Activated naive CD8-positive, alpha-beta T cell treated with anti-CD3 and anti-CD28 coated beads, Interleukin-2, amount 50 U/mL, for 16 hours (primary cell): Measurements from ENCODE around the gene TSSC4.

ENCODE experiments used
- DNase-seq: peaks from one replicate; pipeline ENCODE4 v3.0.0-alpha.2; 2020; ENCODE audit warnings: low read depth, low spot score

TSSC4 gene

DNA sequence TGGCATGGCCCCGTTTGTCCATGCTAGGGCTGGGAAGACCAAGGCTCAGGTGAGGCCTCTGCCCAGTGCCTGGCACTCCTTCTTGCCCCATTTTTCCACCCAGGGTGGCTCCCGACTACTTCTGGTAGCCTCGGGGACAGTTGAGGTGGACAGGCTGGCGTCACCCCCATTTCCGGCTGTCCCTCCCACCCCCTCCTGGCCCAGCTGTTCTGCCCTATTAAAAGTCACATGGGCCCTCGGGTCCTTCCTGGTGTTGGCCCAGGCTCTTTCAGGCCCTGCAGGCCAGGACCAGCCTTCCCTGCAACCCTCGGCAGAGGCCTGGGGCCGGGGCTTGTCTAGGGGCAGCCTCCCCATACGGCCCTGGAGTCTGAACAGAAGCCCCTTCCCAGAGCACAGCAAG, 14.0 kb upstream of the TSSC4 start:
- no peak for DNase-seq

DNA sequence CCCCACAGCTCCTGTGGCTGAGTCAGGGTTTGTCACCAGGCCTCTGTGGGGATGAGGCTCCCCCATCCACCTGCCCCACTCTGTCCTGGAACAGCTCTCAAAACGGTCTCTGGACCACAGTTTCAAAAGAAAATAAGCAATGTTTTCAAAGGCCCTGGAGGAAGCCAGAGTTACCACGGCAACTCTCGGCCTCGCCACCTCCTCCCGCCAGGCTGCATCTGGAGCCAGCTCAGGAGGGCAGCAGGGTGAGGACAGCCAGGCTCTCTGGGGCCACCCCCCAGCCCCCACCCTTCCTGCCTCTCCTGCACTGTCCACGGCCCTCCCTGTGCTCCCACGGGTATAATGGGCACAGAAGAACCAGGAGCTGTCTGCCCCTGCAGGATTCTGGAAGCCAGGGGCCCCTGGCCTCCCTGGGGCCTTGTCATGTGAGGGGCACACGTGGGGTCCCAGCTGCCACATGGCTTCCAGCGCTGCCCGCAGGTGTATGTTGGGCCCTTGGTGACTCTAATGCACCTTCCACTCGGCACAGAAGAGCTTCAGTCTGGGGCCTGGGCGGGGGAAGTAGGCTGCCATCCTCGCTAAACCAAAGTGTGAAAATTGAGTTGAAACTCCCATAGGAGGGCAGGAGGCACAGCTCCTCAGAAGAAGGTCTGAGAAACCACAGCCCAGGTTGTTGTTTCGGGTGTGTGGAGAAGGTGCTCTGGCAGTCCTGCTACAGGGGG, 13.1 kb upstream of the TSSC4 start:
- no peak for DNase-seq

DNA sequence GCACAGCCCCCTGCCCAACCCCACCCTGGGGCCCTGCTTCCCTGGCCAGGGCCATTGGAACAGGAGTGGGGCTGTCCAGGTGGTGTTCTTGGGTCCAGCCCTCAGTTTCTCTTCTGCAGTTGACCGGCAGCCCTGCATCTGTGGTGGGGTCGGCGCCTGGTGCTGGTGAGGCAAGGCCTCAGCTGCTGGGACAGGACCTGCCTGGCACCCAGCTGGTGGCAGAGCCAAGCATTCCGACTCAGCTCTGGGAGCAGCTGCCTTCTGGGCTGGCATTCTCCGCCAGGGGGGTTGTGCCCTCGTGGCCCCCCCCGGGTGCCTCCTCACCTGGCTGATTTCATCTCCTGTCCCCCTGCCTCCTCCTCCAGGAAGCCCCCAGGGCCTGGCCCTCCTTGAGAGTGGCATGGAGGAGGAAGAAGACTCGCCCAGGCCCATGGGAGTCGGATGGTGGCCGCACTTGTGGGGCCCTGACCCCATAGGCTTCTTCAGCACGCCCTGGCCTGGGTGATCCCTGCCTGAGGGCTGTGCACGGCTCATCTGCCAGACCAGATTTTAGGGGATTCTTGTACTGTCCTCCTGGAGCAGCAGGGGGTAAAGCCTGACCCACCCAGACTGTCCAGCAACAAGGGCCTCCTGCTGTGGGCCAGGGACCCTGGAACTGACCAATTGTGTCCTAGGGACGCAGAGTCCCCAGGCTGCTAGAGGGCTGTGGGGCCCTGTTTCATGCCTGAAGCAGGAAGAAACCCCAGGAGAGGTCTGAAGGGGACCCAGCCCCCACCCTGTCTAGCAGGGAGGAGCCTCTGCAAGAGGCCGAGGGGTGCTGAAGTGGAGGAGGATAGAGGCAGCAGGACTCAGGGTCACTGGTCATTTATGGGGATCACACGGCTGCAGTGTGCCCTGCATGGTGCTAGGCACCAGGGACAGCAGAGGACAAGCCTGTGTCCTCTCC, 11.8 kb upstream of the TSSC4 start:
- DNase-seq: no peak

DNA sequence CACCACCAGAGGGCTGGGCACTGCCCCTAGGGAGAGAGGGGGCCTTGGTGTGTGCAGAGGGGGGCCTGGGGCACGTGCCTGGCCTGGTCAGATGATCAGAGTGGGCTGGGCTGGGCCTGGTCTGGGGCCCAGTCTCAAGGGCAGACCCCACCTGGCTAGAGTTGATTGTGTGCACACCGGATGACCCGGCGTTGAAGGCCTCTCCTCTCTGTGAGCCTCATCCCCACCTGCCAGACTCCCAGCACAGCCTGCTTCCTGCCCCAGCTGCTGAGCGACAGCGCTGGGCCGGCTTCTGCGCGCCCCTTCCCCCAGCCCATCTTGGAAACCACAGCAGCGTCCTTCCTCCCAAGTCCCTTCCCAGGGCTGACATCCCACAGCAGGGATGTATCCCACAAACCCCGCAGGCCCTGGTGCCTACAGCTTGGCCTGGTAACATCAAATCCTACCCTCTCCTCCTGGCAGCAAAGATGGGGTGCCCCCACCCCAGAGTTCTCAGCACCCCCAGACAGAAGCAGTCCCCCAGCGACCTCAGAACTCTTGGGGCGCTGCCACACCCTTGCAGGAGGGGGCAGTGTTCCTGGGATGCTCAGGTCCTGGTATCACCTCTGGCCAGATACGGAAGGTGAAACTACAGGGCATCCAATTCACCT, 11.0 kb upstream of the TSSC4 start:
- DNase-seq: no peak

DNA sequence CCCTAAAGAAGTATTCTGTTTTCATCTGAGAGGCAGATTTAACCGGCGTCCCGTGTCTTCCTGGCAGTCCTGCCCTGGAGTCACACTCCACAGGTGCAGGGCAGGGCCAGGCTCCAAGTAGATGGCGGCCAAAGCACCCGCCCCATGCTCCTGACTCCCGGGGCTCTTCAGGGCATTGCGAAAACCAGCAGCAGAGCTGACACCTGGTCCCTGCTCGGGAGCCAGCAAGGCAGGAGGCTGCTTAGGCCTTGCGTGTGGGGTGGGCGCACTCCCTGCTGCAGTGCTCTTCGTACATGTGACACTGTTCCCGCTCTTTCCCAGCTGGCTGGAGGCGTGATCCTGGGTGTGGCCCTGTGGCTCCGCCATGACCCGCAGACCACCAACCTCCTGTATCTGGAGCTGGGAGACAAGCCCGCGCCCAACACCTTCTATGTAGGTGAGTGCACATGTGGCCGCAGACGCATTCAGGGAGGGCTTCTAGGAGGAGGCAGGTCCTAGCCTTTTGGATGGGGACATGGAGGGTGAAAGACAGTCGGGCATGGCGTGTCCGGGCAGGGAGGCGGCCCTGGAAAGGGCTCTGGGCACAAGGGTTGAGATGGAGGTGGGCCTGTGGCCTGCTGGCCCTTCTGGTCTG, 10.3 kb upstream of the TSSC4 start:
- DNase-seq: no peak

DNA sequence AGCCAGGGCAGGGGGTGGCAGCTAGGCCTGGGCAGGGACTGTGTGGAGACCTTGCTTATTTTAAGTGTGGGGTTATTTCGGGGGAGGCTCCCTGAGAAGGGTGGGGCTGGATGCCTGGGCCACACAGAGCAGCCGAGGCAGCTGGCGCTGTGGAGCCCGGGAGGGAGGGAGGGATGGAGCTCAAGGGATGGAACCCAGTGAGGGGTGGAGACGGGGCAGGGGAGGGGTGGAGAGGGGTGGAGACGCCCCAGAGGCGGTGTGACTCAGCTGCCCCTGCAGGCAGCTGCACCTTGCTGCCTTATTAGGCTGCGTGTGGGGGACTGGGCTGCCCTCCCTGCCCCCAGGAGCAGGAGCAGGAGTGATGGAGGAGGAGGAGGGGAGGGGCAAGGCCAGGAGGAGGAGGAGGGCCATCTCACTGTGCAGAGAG, 9.8 kb upstream of the TSSC4 start:
- no peak for DNase-seq

DNA sequence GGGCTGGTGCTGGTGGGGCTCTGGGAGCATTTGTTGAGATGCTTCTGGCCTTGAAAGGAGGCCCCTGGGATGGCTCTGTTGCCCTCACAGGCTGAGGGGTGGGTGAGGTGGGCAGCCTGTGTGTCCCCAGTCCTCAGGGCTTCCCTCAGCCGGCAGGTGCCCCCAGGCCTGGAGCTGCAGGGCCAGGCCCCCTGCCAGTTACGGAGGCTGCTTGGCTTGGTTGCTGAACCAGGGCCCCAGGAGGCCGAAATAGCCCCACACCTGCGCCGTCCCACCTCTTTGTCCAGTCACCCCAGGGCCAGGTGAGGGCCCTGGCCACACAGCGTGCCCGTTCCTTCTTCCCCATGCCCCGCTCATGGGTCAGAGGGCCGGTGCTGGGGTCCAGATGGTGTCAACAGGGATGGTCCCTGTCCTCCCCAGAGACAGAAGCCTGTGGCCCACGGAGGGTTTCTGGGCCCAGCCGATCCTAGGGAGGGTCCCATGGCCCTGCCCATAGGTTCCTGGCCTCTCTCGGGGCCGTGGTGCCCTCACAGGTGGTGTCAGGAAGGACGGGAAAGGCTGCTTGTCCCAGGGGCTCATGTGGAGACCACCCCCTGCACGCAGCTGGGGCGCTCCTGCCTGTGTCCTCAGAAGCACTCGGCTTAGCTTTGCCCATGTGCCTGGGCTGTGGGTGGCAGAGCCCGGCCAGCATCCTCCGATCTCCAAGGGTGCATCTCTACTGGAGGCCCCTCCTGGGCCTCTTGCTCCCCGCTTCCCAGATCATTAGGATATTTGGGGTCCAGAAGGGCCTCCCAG, 9.2 kb upstream of the TSSC4 start:
- no peak for DNase-seq

DNA sequence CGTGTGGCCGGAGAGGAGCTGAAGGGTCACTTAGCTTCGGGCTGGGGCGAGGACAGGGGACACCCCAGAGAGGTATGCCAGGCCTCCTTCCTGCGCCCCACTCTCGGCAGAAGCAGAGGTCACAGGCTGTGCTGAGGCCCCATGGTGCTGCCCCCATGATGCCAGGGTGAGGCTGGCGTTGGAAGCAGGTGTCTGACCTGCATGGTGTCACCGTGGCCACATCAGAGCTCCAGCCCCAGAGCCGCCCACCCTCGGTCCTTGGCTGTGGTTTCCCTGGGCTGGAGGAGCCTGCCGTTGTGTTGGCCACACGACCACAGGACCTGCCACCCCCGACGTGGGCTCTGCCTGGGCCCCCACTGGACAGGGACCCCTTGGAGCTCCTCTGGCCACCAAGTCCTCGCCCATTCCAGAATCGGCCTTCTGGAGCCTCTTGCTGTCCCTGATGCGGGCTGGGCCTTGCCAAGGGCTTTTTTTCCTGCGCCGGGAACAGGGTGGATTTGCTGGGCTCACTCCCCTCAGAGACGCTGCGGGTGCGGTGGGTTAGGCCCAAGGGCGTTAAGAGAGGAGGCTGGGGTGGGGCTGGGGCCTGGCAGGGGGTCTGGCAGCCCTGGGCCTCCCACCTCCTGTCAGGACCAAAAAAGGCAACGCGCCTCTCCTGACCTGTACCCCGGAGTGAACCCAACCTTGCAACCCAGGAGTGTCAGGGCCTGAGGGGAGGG, 8.2 kb upstream of the TSSC4 start:
- DNase-seq: no peak

DNA sequence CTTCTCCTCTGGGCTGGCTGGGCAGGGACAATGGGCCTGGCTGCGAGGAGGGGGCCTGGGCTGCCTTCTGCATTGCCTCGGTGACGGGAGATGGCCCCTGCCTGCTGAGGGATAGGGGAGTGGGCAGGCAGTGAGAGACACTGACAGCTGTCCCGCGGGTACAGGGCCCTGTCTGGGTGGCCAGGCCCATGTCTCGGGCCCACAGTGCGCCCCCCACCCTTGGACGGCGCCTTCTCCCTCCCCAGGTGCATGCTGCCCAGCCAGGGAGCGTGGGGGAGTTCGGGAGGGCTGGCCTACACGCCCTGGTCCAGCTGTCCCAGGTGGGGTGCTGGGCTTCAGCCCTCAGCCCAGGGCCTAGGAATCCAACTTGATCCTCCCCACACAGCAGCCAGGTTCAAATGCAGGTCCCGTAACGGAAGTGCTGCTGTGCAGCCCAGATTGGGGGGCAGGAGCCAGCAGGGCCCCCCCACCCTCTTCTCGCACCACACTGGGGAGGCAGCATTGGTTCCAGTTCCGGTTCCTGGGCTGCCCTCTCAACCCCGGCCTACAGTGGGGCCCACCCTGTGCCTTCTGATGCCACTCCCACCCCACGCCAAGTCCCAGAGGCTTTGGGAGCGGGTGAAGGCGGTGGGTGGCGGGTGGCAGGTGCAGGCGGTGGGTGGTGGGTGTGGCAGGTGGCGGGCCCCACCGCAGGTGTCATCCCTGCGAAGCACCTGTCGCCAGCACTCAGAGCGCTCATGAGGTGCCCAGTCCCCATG, 7.3 kb upstream of the TSSC4 start:
- DNase-seq: no peak

DNA sequence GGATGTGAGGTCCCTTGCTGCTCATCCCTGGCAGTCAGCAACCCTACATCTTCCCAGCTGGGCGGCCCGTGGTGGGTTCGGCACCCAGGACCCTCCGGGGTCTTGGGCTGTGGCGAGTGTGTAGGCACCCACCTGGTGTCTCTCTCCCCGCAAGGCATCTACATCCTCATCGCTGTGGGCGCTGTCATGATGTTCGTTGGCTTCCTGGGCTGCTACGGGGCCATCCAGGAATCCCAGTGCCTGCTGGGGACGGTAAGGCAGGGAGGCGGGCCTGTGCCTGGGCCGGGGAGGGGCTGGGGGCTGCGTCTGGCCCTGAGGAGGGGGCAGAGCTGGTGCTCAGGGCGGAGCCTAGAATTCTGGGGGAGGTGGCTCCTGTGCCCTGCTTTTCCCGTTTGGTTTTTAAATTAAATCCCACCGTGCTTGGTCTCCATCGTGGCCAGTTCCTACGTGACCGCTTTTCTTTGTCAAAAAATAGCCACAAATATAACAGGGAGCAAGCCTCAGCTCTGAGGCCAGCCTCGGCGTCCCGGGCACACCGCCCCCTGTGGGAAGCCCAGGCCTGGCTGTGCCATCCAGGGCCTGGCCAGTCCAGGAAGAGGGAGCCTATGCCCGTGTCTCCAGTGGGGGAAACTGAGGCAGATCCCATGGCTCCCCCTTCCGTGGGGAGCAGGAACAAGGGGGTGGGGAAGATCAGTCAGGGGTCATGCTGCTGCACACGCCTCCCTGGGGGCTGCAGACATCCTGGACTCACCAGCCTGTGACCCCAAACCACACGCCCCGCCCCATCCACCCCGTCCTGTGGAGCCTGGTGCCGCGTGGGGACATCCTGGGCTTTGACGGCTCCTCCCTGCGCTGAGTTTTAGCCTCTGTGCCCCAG, 6.4 kb upstream of the TSSC4 start:
- no peak for DNase-seq

DNA sequence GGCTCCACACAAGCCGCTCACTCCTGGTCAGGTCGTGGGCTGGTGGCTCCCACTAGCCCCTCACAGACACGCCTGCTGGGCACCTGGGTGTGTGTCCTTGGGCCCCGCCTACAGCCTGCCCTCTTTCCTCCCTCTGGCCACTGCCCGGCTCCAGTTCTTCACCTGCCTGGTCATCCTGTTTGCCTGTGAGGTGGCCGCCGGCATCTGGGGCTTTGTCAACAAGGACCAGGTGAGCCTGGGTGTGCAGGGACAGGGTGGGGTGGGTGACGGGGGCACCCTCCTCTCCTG, 5.8 kb upstream of the TSSC4 start:
- no peak for DNase-seq

DNA sequence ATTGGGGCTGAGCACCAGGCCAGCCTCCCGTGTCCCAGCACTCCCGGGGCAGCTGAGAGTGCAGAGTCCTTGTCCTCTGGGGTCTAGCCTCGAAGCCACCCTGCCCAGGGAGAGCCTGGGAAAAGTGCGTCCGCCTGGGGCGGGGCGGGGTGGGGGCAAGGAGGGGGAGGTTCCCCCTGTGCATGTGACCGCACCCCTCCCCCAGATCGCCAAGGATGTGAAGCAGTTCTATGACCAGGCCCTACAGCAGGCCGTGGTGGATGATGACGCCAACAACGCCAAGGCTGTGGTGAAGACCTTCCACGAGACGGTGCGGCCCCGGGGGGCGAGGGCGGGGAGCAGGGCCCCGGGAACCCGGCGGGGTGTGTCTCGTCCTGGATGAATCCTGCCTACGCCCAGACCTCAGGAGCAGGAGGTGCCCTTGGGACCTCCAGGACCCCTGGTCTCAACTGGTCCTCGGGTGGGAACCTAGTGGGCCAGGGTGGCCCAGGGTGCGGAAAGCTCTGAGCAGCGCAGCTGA, 5.3 kb upstream of the TSSC4 start:
- DNase-seq: no peak

DNA sequence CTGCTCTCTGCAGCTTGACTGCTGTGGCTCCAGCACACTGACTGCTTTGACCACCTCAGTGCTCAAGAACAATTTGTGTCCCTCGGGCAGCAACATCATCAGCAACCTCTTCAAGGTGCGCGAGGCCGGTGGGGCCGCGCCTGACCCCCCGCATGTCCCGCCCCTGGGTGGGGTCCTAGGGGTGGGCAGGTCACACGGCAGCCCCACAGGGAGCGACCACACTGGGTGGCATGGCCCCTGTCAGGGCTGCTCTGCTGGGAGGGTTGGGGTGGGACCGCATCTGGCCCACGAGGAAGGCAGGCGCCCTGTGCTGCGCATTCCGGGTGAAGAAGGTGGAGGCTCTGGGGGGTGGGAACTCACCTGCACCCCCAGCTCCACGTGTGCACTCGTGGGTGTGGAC, 4.7 kb upstream of the TSSC4 start:
- DNase-seq: no peak

DNA sequence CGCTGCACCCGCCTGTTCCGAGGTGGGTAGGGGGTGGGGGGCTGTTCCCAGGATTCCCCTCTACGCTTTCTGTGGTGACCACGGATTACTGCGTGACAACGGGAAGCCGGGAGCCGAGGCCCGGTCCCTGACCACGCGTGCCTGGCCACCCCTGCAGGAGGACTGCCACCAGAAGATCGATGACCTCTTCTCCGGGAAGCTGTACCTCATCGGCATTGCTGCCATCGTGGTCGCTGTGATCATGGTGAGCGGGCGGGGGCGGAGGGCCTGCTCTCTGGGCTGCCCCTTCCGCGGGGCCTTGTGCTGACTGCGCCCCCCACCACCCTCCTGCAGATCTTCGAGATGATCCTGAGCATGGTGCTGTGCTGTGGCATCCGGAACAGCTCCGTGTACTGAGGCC, 4.1 kb upstream of the TSSC4 start:
- DNase-seq: no peak

DNA sequence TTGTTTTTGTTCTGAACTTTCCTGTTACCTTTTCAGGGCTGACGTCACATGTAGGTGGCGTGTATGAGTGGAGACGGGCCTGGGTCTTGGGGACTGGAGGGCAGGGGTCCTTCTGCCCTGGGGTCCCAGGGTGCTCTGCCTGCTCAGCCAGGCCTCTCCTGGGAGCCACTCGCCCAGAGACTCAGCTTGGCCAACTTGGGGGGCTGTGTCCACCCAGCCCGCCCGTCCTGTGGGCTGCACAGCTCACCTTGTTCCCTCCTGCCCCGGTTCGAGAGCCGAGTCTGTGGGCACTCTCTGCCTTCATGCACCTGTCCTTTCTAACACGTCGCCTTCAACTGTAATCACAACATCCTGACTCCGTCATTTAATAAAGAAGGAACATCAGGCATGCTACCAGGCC, 3.5 kb upstream of the TSSC4 start:
- DNase-seq: no peak

DNA sequence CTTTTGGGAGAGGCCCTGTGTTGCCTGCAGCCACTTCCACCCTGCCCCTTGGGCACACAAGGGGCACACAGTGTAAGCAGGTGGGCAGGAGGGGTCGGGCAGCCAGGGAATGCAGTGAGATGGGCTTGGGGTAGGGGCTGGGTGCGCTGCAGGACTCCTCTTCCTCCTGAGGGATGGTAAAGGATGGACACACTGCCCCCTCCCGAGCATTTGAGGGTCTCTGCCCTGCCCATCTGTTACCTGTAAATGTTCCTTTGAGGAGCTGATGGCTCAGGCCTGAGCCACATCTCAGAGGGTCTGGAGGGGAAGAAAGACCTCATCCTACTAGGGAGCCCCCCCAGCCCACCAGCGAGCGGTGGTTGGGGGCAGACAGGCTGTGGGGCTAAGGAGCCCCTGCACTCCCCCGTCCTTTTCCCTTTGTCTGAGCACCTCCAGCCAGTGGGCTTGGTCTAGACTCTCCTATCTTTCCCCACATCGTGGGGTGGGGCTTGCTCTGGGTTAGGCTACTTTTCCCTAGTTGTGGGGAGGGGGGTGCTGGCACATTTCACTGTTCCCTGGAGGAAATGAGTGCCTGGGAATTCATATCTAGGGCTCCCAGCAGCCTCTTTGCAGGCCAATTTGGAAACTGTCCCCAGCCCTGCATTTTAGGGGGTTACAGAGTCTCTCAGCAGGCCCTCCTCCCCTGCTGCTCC, 1.7 kb upstream of the TSSC4 start:
- no peak for DNase-seq

DNA sequence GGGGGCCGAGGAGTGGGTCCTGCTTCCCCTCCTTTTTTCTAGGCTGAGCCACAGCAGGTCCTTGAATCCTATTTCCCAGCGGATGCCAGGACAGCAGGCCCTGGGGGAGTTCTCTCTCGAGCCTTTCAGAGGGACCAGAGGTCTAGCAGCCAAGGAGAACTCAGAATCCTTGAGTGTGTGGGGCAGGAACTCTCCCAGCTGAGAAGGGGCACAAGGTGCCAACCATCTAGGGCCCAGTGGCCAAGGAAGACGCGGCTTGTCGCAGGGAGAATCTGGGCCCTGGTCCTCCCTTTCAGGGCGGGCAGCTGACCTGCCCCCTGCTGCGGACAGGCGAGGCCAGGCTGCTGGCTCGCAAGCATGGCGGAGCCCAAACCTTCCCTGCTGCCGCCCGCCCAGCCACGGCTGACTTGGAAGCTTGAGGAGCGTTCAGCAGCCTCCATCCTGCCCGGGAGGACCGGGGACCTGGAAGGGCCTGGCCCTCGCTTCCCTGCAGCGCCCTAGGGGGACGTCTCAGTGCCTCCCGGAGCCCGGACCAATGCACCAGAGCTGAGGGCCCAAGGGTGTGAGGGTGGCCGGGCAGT, 972 bp upstream of the TSSC4 start:
- DNase-seq: no peak
